GM23248 (cell line): ENCODE results near the gene USE1.

Source experiments
- EZH2 ChIP-seq: fragments of 200-600 bp; sonication (generic); IDR thresholded peaks from 2 replicates; pipeline ENCODE4 v1.6.1; 2018; ENCODE audit warnings: antibody characterized with exemption, mild to moderate bottlenecking; ENCODE audit not compliant: insufficient read depth, poor library complexity, severe bottlenecking
- EZH2phosphoT487 ChIP-seq: fragments of 200-600 bp; sonication (generic); IDR thresholded peaks from 2 replicates; pipeline ENCODE4 v1.6.1; 2018; ENCODE audit warnings: antibody characterized with exemption, moderate library complexity, mild to moderate bottlenecking, low read depth; ENCODE audit not compliant: insufficient read depth

DNA sequence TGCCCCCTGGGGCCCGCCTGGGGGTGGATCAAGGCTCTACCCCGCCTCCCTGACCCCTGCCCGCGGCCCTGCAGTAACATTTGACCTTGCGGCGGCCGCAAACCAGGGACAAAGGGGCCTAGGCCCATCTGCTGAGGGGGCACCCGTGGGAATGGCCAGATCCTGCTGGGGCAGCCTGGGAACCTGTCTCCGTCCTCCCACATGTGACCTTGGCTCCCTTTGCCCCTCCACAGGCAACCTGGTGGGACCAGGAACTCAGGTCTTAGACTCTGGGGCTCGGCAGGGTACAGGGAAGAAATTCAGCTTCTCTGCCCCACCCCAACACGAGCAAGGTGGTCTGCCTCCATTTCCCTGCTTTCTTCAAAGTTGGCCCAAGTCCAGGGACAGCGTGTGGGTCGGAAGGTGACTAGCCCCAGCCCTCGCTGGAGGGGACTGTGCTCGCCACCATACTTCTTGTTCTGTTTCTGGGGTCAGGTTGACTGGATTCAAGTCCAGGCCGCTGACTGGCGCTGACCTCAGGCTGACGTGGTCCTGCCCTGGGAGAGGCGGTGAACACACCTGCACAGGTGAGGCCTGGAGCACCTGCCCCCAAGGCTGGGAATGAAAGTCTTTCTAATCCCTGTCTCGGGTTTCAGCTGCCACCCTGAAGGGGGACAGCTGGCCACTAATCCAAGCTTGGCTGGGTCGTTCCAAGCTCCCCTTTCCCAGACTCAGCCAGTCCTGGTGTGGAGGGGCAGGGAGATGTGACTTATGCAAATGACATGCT lies 33.0 kb downstream of the USE1 start:
- TF ChIP-seq EZH2 (no peak), EZH2phosphoT487 (no peak)
